H1 (cell line): Measurements from ENCODE around the gene CCDC73. TPM values are rescaled to one million over a fixed set of nuclear protein-coding genes. Genes with fewer than 3 reads are reported as not detected.

ENCODE experiments used
- CTCF ChIA-PET: fragments of 300-600 bp; sonication (Branson Sonifier 250); formaldehyde crosslinking; loops from one replicate; lab custom pipeline; 2021; ENCODE audit not compliant: partially characterized antibody; lab: Charles Lee
- POLR2A ChIA-PET: fragments of 300-600 bp; sonication (Branson Sonifier 250); formaldehyde crosslinking; loops from one replicate; lab custom pipeline; 2021; ENCODE audit warnings: inconsistent platforms; ENCODE audit not compliant: partially characterized antibody; lab: Charles Lee
- DNase-seq, 2 experiments: peaks; one replicate each; pipeline versions ENCODE4 v3.0.0 to v3.0.0-alpha.2; 2010 to 2022; ENCODE audit warnings: low spot score in 2 of 2, low read depth in 1 of 2, mixed read lengths in 1 of 2
- FAIRE-seq: peaks from 2 replicates; lab custom pipeline; 2011; peaks lifted over from hg19 to GRCh38; lab: Jason Lieb, UNC
- H2AFZ ChIP-seq: 2 replicates; pipeline ENCODE4 v1.8.1; 2012; ENCODE audit warnings: low read length, inconsistent platforms
- H2AK5ac ChIP-seq: 2 replicates; pipeline ENCODE4 v1.6.1; 2013; ENCODE audit warnings: low read depth, low read length
- H2BK120ac ChIP-seq: replicated peaks from 2 replicates; pipeline ENCODE3; 2013; ENCODE audit warnings: low read depth, low read length, inconsistent platforms
- H2BK12ac ChIP-seq: 2 replicates; pipeline ENCODE4 v1.6.1; 2013; ENCODE audit warnings: low read depth, low read length
- H2BK15ac ChIP-seq: 2 replicates; pipeline ENCODE4 v1.6.1; 2013; ENCODE audit warnings: low read length
- H2BK20ac ChIP-seq: 2 replicates; pipeline ENCODE4 v1.6.1; 2013; ENCODE audit warnings: low read length
- H2BK5ac ChIP-seq: 2 replicates; pipeline ENCODE4 v1.6.1; 2013; ENCODE audit warnings: low read depth, low read length
- H3K14ac ChIP-seq: 2 replicates; pipeline ENCODE4 v1.6.1; 2013; ENCODE audit warnings: inconsistent platforms; ENCODE audit not compliant: insufficient read length
- H3K18ac ChIP-seq: 2 replicates; pipeline ENCODE4 v1.6.1; 2013; ENCODE audit warnings: low read length; ENCODE audit errors: extremely low read depth
- H3K23ac ChIP-seq: 2 replicates; pipeline ENCODE4 v1.6.1; 2013; ENCODE audit warnings: inconsistent platforms; ENCODE audit not compliant: insufficient read length
- H3K23me2 ChIP-seq: 2 replicates; pipeline ENCODE4 v1.6.1; 2013; ENCODE audit warnings: low read depth, low read length
- H3K27ac ChIP-seq: 2 replicates; pipeline ENCODE4 v1.6.1; 2011; ENCODE audit warnings: low read depth, low read length, inconsistent platforms
- H3K27me3 ChIP-seq, 4 experiments: replicated peaks in 1 of 4; 1 replicate in 1 of 4; 2 replicates in 3 of 4; pipeline versions ENCODE4 v1.6.1 to v1.8.1; 2011 to 2013; ENCODE audit warnings: low read length in 3 of 4, mild to moderate bottlenecking in 3 of 4, inconsistent platforms in 2 of 4, mixed read lengths in 2 of 4, moderate library complexity in 1 of 4; ENCODE audit not compliant: control insufficient read depth in 3 of 4, insufficient read depth in 3 of 4; ENCODE audit errors: extremely low read depth in 1 of 4
- H3K36me3 ChIP-seq, 4 experiments: 2 replicates each; pipeline versions ENCODE4 v1.6.1 to v1.8.1; 2011 to 2013; ENCODE audit warnings: mild to moderate bottlenecking in 4 of 4, low read length in 3 of 4, moderate library complexity in 2 of 4, control low read depth in 1 of 4, inconsistent platforms in 1 of 4; ENCODE audit not compliant: insufficient read depth in 4 of 4, control insufficient read depth in 2 of 4
- H3K4ac ChIP-seq: replicated peaks from 2 replicates; pipeline ENCODE3; 2013; ENCODE audit warnings: low read length, low read depth, mixed read lengths, inconsistent platforms; ENCODE audit not compliant: insufficient read length
- H3K4me1 ChIP-seq, 4 experiments: replicated peaks in 1 of 4; 1 replicate in 1 of 4; 2 replicates in 3 of 4; pipeline versions ENCODE4 v1.6.1 to v1.8.1; 2011 to 2013; ENCODE audit warnings: low read length in 3 of 4, inconsistent platforms in 2 of 4, mixed read lengths in 1 of 4; ENCODE audit not compliant: insufficient read depth in 4 of 4, control insufficient read depth in 3 of 4
- H3K4me2 ChIP-seq, 2 experiments: 2 replicates each; pipeline versions ENCODE4 v1.6.1 to v1.8.1; 2011 to 2013; ENCODE audit warnings: low read depth in 2 of 2, low read length in 2 of 2, control low read depth in 1 of 2, inconsistent platforms in 1 of 2, mild to moderate bottlenecking in 1 of 2; ENCODE audit not compliant: insufficient read depth in 1 of 2
- H3K4me3 ChIP-seq, 4 experiments: fragments of 200-600, 300-600 bp in 1 of 4; sonication (generic), shearing (Covaris generic), sonication (Bioruptor Twin) in 1 of 4; 2 replicates each; pipeline versions ENCODE4 v1.5.1 to v1.8.1; 2011 to 2016; ENCODE audit warnings: low read length in 4 of 4, low read depth in 3 of 4, control low read depth in 2 of 4, inconsistent platforms in 2 of 4, mild to moderate bottlenecking in 2 of 4, mixed read lengths in 1 of 4, moderate library complexity in 1 of 4; ENCODE audit not compliant: insufficient read depth in 2 of 4; ENCODE audit errors: extremely low read depth in 1 of 4
- H3K56ac ChIP-seq: replicated peaks from 2 replicates; pipeline ENCODE3; 2013; ENCODE audit warnings: low read depth, mild to moderate bottlenecking, mixed read lengths, low read length, inconsistent platforms; ENCODE audit not compliant: insufficient read length
- H3K79me1 ChIP-seq: 2 replicates; pipeline ENCODE4 v1.6.1; 2013; ENCODE audit warnings: low read depth, low read length, control low read depth
- H3K79me2 ChIP-seq, 2 experiments: 2 replicates each; pipeline versions ENCODE4 v1.6.1 to v1.8.1; 2012 to 2013; ENCODE audit warnings: low read length in 2 of 2, mild to moderate bottlenecking in 2 of 2, inconsistent platforms in 1 of 2; ENCODE audit not compliant: insufficient read depth in 2 of 2, control insufficient read depth in 1 of 2
- H3K9ac ChIP-seq, 4 experiments: replicated peaks in 1 of 4; 1 replicate in 1 of 4; 2 replicates in 3 of 4; pipeline versions ENCODE4 v1.6.1 to v1.8.1; 2011 to 2013; ENCODE audit warnings: low read depth in 3 of 4, low read length in 3 of 4, control low read depth in 2 of 4, mild to moderate bottlenecking in 2 of 4, moderate library complexity in 2 of 4, inconsistent platforms in 1 of 4; ENCODE audit errors: extremely low read depth in 1 of 4
- H3K9me3 ChIP-seq, 2 experiments: 2 replicates each; pipeline versions ENCODE4 v1.6.1 to v1.8.1; 2012 to 2013; ENCODE audit warnings: mild to moderate bottlenecking in 2 of 2, moderate library complexity in 2 of 2, control low read depth in 1 of 2, inconsistent platforms in 1 of 2, low read depth in 1 of 2, low read length in 1 of 2, mixed read lengths in 1 of 2; ENCODE audit not compliant: insufficient read depth in 2 of 2
- H4K20me1 ChIP-seq, 2 experiments: replicated peaks in 1 of 2; 2 replicates each; pipeline versions ENCODE3 to v1.8.1; 2011 to 2013; ENCODE audit warnings: inconsistent platforms in 2 of 2, low read length in 2 of 2, mild to moderate bottlenecking in 1 of 2; ENCODE audit not compliant: insufficient read depth in 2 of 2, control insufficient read depth in 1 of 2
- H4K5ac ChIP-seq: 2 replicates; pipeline ENCODE4 v1.6.1; 2013; ENCODE audit warnings: low read length, low read depth, mixed read lengths, inconsistent platforms; ENCODE audit not compliant: insufficient read length
- H4K8ac ChIP-seq: 2 replicates; pipeline ENCODE4 v1.8.0; 2013; ENCODE audit warnings: mild to moderate bottlenecking, moderate library complexity, low read length, inconsistent platforms; ENCODE audit not compliant: insufficient read depth; ENCODE audit errors: extremely low read depth
- H4K91ac ChIP-seq: replicated peaks from 2 replicates; pipeline ENCODE3; 2013; ENCODE audit warnings: low read length, mixed read lengths, inconsistent platforms; ENCODE audit not compliant: insufficient read length
- CBX5 ChIP-seq: fragments of 300-800, 300-1000 bp; sonication (generic); IDR thresholded peaks from 2 replicates; pipeline ENCODE4 v1.7.1; 2016; ENCODE audit warnings: antibody characterized with exemption, low read length, low read depth
- CEBPB ChIP-seq: IDR thresholded peaks from 2 replicates; pipeline ENCODE4 v1.6.1; 2012; ENCODE audit warnings: low read depth, low read length
- EP300 ChIP-seq, 2 experiments: IDR thresholded peaks; 1 replicate in 1 of 2; 2 replicates in 1 of 2; pipeline ENCODE4 v1.6.1; 2011 to 2012; ENCODE audit warnings: low read depth in 2 of 2, low read length in 2 of 2, mild to moderate bottlenecking in 2 of 2, borderline replicate concordance in 1 of 2, inconsistent platforms in 1 of 2, moderate library complexity in 1 of 2
- KDM1A ChIP-seq: fragments of 200-600, 300-600 bp; sonication (generic); IDR thresholded peaks from 2 replicates; pipeline ENCODE4 v1.7.1; 2016; ENCODE audit warnings: mild to moderate bottlenecking, low read length, borderline replicate concordance
- KDM4A ChIP-seq: IDR thresholded peaks from one replicate; pipeline ENCODE4 v1.7.1; 2012; ENCODE audit warnings: low read depth, mild to moderate bottlenecking, moderate library complexity, low read length, inconsistent platforms; ENCODE audit not compliant: severe bottlenecking
- POLR2A ChIP-seq, 2 experiments: IDR thresholded peaks; 1 replicate in 1 of 2; 2 replicates in 1 of 2; pipeline ENCODE4 v1.6.1; 2011; ENCODE audit warnings: low read depth in 2 of 2, low read length in 2 of 2, mild to moderate bottlenecking in 2 of 2; ENCODE audit errors: control extremely low read depth in 1 of 2
- RXRA ChIP-seq: IDR thresholded peaks from 2 replicates; pipeline ENCODE4 v1.6.1; 2011; ENCODE audit warnings: low read depth, mild to moderate bottlenecking, low read length, moderate library complexity; ENCODE audit not compliant: insufficient read depth
- WGBS, 2 experiments: shearing (Covaris generic) in 1 of 2; methylation state at CpG; one replicate each; pipeline versions ENCODE4 v1.1.6 to v1.1.7; 2013 to 2015; ENCODE audit warnings: low lambda C conversion rate in 2 of 2, mixed read lengths in 2 of 2, inconsistent platforms in 1 of 2, low coverage in 1 of 2, missing lambda C conversion rate in 1 of 2; ENCODE audit not compliant: insufficient replicate concordance in 2 of 2, insufficient coverage in 1 of 2, insufficient read length in 1 of 2; ENCODE audit errors: extremely low coverage in 1 of 2, missing lambda C conversion rate in 1 of 2; 5-methylcytosine and 5-hydroxymethylcytosine counted together
- polyA plus RNA-seq, 7 experiments: library from polyadenylated mRNA; depleted of rRNA in 3 of 7; stranded (reverse) in 5 of 7; unstranded in 2 of 7; fragments of >200 nt in 5 of 7; fragments of 200-250 nt in 2 of 7; gene quantifications; 1 replicate in 5 of 7; 2 replicates in 1 of 7; 4 replicates in 1 of 7; pipeline versions ENCODE4 v1.2.1 to v1.2.3, GENCODE V29; 2011 to 2013; ENCODE audit warnings: missing spikeins in 2 of 7, mixed read lengths in 2 of 7
- total RNA-seq: library from RNA; stranded (reverse); fragmentation: NEBNext Ultra II Directional; extraction: Animal tissue kit (Norgen Biotek cat#: 25700); gene quantifications from 2 replicates; pipeline ENCODE4 v1.2.1, GENCODE V29; 2021
- TF ChIP-seq, protein P1 (sequence below): IDR thresholded peaks from 2 replicates; pipeline ENCODE4 v1.6.1; 2012; ENCODE audit warnings: low read length, inconsistent platforms

The CCDC73 gene
- total and polyA plus RNA-seq, 2 of the 8 experiments (the other 6 are each of a cell fraction or from before 2014, with no cell fraction given): not detected

- H3K36me3 ChIP-seq: no peaks in the 10 kb centered on the region
- no peak overlapping the region for H2BK20ac ChIP-seq
- no peak overlapping the region for H4K8ac ChIP-seq
- no peaks in the 10 kb centered on the region for H3K27me3 ChIP-seq
- H2BK5ac ChIP-seq: no peak overlapping the region
- no peaks in the 10 kb centered on the region for H3K79me1 ChIP-seq
- H4K91ac ChIP-seq: no peak overlapping the region
- no peak for FAIRE-seq
- TF ChIP-seq POLR2A (IDR thresholded peaks at IDR 0.05; ENCODE audit: control extremely low read depth in 1 of 2, low read depth in 2 of 2, low read length in 2 of 2): no peak
- no peak for TF ChIP-seq CBX5
- no peak for TF ChIP-seq KDM1A
- TF ChIP-seq, protein P1, sequence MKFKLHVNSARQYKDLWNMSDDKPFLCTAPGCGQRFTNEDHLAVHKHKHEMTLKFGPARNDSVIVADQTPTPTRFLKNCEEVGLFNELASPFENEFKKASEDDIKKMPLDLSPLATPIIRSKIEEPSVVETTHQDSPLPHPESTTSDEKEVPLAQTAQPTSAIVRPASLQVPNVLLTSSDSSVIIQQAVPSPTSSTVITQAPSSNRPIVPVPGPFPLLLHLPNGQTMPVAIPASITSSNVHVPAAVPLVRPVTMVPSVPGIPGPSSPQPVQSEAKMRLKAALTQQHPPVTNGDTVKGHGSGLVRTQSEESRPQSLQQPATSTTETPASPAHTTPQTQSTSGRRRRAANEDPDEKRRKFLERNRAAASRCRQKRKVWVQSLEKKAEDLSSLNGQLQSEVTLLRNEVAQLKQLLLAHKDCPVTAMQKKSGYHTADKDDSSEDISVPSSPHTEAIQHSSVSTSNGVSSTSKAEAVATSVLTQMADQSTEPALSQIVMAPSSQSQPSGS: no peak
- no peak for TF ChIP-seq EP300 (IDR thresholded peaks at IDR 0.05; ENCODE audit: borderline replicate concordance in 1 of 2, low read depth in 2 of 2, low read length in 2 of 2)
- TF ChIP-seq KDM4A: no peak
- TF ChIP-seq CEBPB: no peak
- TF ChIP-seq RXRA: no peak
- 96% methylated on average over 5 of the region's 5 CpGs; no CpG with 5 or more reads in 1 of the 2 experiments for WGBS, 2 experiments
- H2BK15ac ChIP-seq: no peak overlapping the region
- no peak overlapping the region for H3K4ac ChIP-seq
- H3K18ac ChIP-seq: no peak overlapping the region
- no peak overlapping the region for H3K27ac ChIP-seq
- H3K23me2 ChIP-seq: no peaks in the 10 kb centered on the region
- H4K20me1 ChIP-seq: no peaks in the 10 kb centered on the region
- 0 out of 2 replicates have a peak overlapping the region, but pooled peaks have one; percentile 3 for H2AK5ac ChIP-seq
- H2AFZ ChIP-seq: peak overlapping the region; percentile 45; the same call in 1 of the 2 replicates
- no peak overlapping the region for H3K9ac ChIP-seq
- H4K5ac ChIP-seq: no peak overlapping the region
- no peak overlapping the region for H3K4me2 ChIP-seq
- H2BK120ac ChIP-seq: no peak overlapping the region
- no peaks in the 10 kb centered on the region for H3K79me2 ChIP-seq
- no peak overlapping the region for H3K4me3 ChIP-seq
- H3K14ac ChIP-seq: no peak overlapping the region
- no peak overlapping the region for H3K23ac ChIP-seq
- no peak for DNase-seq
- POLR2A ChIA-PET: no interaction called here
- CTCF ChIA-PET: interaction anchor here (0.6 to 2.8 kb wide), 4 partner anchors 10 to 89 kb away, joined by 3 to 13 read pairs (median 4); no protein-coding TSS in a partner anchor
- H3K4me1 ChIP-seq: peaks cover 0 to 2% (median 0%) of the 10 kb centered on the region in 4 experiments; a peak in 2 of 7 replicates
- H2BK12ac ChIP-seq: no peak overlapping the region
- H3K56ac ChIP-seq: no peak overlapping the region
- H3K9me3 ChIP-seq: no peaks in the 10 kb centered on the region
Observed at GRCh38 chr11:32704775-32705174, 89.7 kb downstream of the CCDC73 start.
